Fibroblast of lung (primary cell): ENCODE measurements around the gene RPS29.

ENCODE experiments used
- EZH2 ChIP-seq: IDR thresholded peaks from 2 replicates; pipeline ENCODE4 v1.5.1; 2012; ENCODE audit warnings: low read length, control low read depth, mild to moderate bottlenecking; ENCODE audit errors: missing control alignments
- TF ChIP-seq, protein P1 (sequence below), 2 donors: IDR thresholded peaks in 1 of 2; conservative IDR thresholded peaks in 1 of 2; 1 replicate in 1 of 2; 2 replicates in 1 of 2; pipeline ENCODE4 v1.5.1; 2011 to 2012; ENCODE audit warnings: low read length in 2 of 2, control low read depth in 1 of 2, inconsistent platforms in 1 of 2, low read depth in 1 of 2, mild to moderate bottlenecking in 1 of 2

DNA sequence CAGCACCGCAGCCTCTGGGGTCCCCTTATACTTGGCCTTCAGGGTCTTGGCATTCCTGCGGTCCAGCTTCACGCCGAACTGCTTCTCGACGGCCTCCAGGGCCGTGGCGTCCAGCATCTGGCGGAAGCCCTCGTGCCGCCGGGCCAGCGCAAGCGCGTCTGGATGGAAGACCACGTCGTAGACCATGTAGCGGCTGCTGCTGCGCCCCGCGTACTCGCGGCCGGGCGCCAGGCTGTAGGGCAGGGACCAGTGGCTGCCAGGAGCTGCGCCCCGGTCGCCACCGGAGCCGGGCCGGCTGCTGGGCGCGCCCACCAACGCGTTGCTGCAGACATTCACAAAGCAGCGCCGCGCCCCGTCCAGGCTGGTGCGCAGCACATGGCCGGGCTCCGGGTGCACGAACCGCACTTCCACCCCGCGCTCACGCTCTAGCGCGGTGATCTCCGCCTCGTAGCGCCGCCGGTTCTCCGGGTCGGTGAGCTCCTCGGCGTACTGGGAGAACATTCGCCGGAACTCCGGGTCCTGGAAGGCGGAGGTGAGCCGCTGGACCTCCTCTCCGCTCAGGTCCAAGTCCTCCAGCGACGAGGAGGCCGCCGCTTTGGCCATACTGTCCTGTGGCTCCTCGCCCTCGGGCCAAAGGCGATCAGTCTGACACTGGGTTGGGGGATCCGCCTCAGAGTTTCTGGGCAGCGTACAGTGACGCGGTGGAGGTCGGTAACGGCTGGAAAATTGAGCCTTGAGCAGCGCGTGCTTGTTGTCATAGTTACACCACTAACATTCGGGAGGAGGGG lies 48.6 kb upstream of the RPS29 start, which contains the start of gene DNAAF2:
- TF ChIP-seq, protein P1, sequence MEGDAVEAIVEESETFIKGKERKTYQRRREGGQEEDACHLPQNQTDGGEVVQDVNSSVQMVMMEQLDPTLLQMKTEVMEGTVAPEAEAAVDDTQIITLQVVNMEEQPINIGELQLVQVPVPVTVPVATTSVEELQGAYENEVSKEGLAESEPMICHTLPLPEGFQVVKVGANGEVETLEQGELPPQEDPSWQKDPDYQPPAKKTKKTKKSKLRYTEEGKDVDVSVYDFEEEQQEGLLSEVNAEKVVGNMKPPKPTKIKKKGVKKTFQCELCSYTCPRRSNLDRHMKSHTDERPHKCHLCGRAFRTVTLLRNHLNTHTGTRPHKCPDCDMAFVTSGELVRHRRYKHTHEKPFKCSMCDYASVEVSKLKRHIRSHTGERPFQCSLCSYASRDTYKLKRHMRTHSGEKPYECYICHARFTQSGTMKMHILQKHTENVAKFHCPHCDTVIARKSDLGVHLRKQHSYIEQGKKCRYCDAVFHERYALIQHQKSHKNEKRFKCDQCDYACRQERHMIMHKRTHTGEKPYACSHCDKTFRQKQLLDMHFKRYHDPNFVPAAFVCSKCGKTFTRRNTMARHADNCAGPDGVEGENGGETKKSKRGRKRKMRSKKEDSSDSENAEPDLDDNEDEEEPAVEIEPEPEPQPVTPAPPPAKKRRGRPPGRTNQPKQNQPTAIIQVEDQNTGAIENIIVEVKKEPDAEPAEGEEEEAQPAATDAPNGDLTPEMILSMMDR (conservative IDR thresholded peaks at IDR 0.05 in 1 of 2, IDR thresholded peaks at IDR 0.05 in 1 of 2; ENCODE audit: low read depth in 1 of 2, low read length in 2 of 2) = no peak
- TF ChIP-seq EZH2 = no peak
